LNCAP (cell line): Measurements from ENCODE around the gene CRMP1.

ENCODE experiments used
- TF ChIP-seq, protein P1 (sequence below): fragments of 450-650 bp; IDR thresholded peaks from 2 replicates; pipeline ENCODE4 v1.5.1; 2017; ENCODE audit warnings: mild to moderate bottlenecking

Gene CRMP1

DNA sequence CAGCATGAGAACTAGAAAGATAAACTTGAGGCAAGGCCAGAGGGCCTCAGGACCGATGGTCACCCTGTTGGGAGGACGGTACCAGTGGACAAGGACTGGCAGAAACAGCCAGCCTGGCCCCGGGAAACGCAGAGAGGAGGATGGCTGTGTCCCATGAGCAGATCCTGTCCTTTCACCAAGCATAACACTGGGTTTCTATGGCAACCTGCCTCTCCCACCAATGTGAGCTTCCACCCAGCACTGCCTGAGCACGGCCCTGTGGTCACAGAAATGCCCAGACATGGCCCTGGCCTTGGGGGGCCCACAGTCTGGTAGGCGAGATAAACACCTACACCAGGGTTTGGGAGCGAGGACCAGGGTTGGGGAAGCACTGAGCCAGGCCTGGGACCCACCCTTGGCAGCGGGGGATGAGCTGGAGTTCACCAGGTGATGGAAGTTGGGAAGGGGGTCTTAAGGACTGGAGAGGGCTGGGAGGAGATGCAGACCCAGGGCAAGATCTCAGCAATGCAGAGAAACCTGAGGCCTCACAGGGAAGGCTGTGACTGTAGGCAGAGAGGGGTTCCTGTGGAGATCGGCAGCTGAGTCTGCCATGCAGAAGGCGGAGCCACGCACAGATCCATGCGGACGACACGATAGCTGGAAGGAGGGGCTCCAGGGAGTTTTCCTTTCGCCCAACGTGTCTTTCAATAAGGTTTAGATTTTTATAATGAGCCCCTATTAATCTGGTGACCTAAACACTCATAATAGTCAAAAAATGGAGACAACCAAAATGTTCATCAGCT, 32.7 kb upstream of the CRMP1 start:
- TF ChIP-seq, protein P1, sequence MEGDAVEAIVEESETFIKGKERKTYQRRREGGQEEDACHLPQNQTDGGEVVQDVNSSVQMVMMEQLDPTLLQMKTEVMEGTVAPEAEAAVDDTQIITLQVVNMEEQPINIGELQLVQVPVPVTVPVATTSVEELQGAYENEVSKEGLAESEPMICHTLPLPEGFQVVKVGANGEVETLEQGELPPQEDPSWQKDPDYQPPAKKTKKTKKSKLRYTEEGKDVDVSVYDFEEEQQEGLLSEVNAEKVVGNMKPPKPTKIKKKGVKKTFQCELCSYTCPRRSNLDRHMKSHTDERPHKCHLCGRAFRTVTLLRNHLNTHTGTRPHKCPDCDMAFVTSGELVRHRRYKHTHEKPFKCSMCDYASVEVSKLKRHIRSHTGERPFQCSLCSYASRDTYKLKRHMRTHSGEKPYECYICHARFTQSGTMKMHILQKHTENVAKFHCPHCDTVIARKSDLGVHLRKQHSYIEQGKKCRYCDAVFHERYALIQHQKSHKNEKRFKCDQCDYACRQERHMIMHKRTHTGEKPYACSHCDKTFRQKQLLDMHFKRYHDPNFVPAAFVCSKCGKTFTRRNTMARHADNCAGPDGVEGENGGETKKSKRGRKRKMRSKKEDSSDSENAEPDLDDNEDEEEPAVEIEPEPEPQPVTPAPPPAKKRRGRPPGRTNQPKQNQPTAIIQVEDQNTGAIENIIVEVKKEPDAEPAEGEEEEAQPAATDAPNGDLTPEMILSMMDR, result no peak

DNA sequence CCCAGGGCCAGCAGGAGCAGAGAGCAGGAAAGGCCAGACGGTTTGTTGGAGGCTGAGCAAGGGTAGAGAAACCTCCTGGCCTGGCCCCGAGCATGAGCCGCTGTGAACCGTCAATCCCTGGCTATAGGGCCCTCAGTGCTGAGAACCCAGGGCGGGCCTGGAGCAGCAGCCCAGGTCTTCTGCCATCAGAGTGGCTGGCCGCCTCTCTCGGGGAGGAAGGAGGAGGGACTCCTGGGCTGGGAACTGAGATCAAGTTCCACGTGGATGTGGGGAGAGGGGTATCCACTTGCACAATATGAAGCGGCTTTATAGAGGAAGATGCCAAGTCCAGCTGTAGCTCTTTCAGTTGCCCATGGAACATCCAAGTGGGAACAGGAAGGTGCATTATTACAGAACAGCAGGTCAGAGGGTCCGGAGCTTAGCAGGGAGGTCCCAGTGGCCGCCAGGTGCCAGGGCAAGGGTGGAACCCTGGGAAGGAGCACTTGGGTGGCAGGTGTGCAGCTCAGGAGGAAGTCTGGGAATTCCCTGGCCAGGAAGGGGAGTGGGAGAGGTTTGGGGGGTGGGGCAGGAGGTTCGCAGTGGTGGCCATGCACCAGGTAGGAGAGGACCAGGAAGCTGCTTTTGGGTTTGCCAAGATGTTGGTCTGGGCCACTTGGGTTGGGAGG, 31.7 kb upstream of the CRMP1 start:
- TF ChIP-seq, protein P1, result no peak

DNA sequence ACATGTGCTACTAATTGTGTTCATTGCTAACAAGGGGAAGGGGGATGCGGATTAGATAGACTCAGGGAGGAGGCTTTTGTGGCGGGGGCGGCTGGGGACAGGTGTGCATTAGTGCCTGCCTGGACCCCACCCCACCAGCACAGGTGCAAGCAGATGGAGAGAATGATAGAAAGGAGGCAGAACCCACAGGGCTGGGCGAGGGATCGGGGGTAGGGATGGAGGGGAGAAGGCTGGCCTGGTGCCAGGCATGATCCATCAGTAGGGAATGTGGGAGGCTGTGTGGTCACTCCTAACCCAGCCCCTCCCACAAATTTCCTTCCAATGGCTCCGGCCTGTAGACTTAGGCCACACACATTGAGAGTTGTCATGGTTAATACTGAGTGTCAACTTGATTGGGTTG, 30.5 kb upstream of the CRMP1 start:
- TF ChIP-seq, protein P1, result no peak

DNA sequence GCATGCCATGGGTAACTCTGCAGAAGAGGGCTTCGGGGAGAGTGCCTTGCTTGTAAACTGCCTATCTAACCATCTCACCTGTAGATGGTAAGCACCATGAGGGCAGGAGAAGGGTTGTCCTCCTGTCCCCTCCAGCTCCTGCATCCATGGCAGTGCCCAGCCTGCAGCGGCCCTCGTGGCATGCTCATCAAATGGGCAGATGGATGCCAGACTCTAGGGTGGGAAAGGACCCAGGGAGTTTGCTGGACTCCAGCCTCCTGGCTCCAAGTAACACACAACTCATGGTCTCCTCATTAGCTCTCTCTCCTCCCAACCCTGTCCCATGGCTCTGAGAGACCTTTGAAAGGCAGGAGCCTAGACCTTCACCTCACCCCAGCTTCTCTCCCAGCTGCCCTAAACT, 29.7 kb upstream of the CRMP1 start:
- TF ChIP-seq, protein P1, result no peak

DNA sequence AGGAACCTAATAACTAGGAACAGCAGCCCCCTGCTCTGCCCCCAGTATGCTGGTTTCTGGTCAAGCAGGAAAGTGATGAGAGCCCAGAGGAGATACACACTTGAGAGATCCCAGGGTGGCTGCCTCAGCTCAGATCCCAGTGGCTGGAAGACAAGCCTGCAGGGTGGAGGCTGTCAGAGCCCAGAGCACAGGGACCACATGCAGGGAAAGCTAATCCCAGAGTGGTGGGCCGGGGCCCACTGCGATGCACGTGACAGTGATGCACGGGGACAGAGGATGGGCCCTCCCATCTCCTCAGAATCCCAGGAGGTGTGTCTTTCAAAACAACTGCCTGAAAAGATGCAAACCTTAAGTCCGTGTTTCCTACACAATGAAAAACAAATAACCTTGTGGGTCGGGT, 29.1 kb upstream of the CRMP1 start:
- TF ChIP-seq, protein P1, result no peak

DNA sequence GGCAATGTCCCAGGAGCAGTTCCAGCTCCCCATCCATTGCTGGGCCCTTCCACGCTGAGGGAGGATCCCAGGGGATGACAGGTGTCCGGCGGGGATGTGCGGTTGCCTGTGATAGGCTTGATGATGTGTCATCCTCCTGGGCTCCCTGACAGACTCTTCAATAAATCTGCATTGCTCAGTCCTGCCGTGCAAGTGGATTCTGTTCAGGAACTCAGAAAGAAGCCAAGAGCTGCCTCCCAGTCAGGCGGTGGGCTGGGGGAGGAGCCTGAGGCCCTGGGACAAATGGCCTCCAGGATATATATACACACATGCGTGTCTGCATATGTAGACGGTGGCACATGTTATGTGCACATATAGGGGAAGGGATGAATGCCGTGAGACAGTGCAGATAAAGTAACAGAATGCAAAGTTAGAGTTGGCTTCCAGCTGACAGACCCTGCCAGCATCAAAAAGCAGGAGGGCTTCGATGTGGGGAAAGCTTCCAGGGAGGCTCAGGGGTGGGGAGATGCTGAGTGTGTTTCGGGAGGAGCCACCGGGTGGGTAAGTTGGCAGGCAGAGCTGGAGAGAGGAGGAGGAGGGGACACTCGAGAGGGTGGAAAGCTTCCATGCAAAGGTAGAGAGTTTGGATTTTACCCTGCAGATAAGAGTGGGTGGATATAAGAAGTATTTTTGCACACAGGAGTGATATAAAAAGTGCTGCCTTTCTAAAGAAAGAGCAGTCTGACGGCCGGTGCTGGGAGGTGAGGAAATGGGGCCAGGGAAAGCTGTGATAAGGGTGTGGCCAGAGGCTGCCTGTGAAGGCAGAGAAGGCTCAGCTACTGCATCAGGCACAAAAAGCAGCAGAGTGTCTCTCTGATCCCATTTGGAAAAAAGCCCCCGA, 28.5 kb upstream of the CRMP1 start:
- TF ChIP-seq, protein P1, result no peak

DNA sequence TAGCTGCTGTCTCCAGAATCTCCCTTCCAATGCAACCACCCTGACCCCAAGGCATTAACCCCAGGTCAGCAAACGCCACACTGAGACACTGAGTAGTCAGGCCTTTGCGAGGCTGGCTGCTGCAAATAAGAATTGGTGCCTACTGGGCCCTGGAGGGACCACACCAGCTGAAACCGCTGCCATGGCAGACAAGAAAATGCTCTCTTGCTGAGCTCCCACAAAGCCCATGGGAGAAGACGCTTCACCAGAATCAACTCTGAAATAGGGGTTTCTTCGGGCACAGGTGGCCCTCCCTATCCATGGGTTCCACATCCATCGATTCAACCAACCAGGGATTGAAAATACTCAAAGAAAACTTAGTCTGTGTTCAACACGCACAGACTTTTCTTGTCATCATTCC, 26.7 kb upstream of the CRMP1 start:
- TF ChIP-seq, protein P1, result no peak
